DMS 273 (cell line): ENCODE measurements around the gene DNASE2.
"Not testable (repeated sequence)": the region's sequence is repeated elsewhere in the genome, so short reads cannot be mapped to it uniquely, and the experiment has no call there.

Source experiments
- DNase-seq: peaks from one replicate; lab custom pipeline; 2025; ENCODE audit not compliant: unreplicated experiment; lab: John Stamatoyannopoulos, UW

DNASE2 gene

GRCh38 chr19:12881172-12881808 is at the start of gene DNASE2:
Gene DNASE2, minus strand, starts transcription at chr19:12881449. Its CDS starts 74 bp downstream, at chr19:12881375.
- DNase-seq, result peak; percentile 99

GRCh38 chr19:12930002-12930645 is 48.9 kb upstream of the DNASE2 start:
- DNase-seq, result no peak

- DNase-seq, result no peak
Observed at GRCh38 chr19:12924621-12925310, 43.5 kb upstream of the DNASE2 start.

- DNase-seq, result no peak
Observed at GRCh38 chr19:12922959-12923358, 41.7 kb upstream of the DNASE2 start.

GRCh38 chr19:12921047-12921446 is 39.8 kb upstream of the DNASE2 start:
- no peak for DNase-seq

- DNase-seq, result no peak
Observed at GRCh38 chr19:12918253-12918652, 37.0 kb upstream of the DNASE2 start.

- DNase-seq, result not testable (repeated sequence)
Observed at GRCh38 chr19:12915860-12916259, 34.6 kb upstream of the DNASE2 start.

GRCh38 chr19:12913851-12914690 is 32.8 kb upstream of the DNASE2 start:
- peak; percentile 50 for DNase-seq

GRCh38 chr19:12913011-12913561 is 31.8 kb upstream of the DNASE2 start:
- DNase-seq, result peak; percentile 99

GRCh38 chr19:12912571-12912970 is 31.3 kb upstream of the DNASE2 start:
- DNase-seq, result no peak

GRCh38 chr19:12907166-12907565 is 25.9 kb upstream of the DNASE2 start:
- DNase-seq, result no peak

GRCh38 chr19:12899891-12900518 is 18.8 kb upstream of the DNASE2 start:
- DNase-seq, result no peak

GRCh38 chr19:12896460-12896859 is 15.2 kb upstream of the DNASE2 start:
- DNase-seq, result no peak

- no peak for DNase-seq
Observed at GRCh38 chr19:12893582-12893981, 12.3 kb upstream of the DNASE2 start.

- no peak for DNase-seq
Observed at GRCh38 chr19:12891553-12892021, 10.3 kb upstream of the DNASE2 start.

GRCh38 chr19:12890787-12891552 is 9.7 kb upstream of the DNASE2 start, which contains the start of gene GCDH:
Gene GCDH, plus strand, starts transcription at chr19:12891160. Its CDS starts 145 bp downstream, at chr19:12891305.
- DNase-seq, result peak; percentile 100

GRCh38 chr19:12890299-12890786 is 9.1 kb upstream of the DNASE2 start:
- not testable (repeated sequence) for DNase-seq

GRCh38 chr19:12888006-12888603 is 6.9 kb upstream of the DNASE2 start:
- no peak for DNase-seq
